GM06990 (cell line): ENCODE measurements around the gene CYP2A13.

Experiments used
- DNase-seq: peaks from one replicate; pipeline ENCODE4 v3.0.0-alpha.2; 2011; ENCODE audit not compliant: insufficient read length; ENCODE audit errors: extremely low read depth
- H3K27me3 ChIP-seq: replicated peaks from 2 replicates; pipeline ENCODE4 v1.6.0; 2011; ENCODE audit warnings: low read length; ENCODE audit not compliant: control insufficient read depth, insufficient read depth
- H3K36me3 ChIP-seq: 2 replicates; pipeline ENCODE4 v1.5.1; 2011; ENCODE audit warnings: low read length; ENCODE audit not compliant: control insufficient read depth, insufficient read depth
- H3K4me3 ChIP-seq: replicated peaks from 2 replicates; pipeline ENCODE4 v1.5.1; 2011; ENCODE audit warnings: low read depth, mild to moderate bottlenecking, control low read depth, low read length
- CTCF ChIP-seq: IDR thresholded peaks from 2 replicates; pipeline ENCODE4 v1.5.1; 2011; ENCODE audit warnings: low read length, control low read depth, mild to moderate bottlenecking, inconsistent platforms; ENCODE audit not compliant: insufficient read depth, poor library complexity, severe bottlenecking

The CYP2A13 gene

GRCh38 chr19:41076286-41076685 lies 12.0 kb upstream of the CYP2A13 start:
- Histone ChIP-seq H3K27me3 (no peaks in the 10 kb centered on the region), H3K4me3 (no peak overlapping the region), H3K36me3 (no peaks in the 10 kb centered on the region)
- no peak for TF ChIP-seq CTCF
- no peak for DNase-seq

DNA sequence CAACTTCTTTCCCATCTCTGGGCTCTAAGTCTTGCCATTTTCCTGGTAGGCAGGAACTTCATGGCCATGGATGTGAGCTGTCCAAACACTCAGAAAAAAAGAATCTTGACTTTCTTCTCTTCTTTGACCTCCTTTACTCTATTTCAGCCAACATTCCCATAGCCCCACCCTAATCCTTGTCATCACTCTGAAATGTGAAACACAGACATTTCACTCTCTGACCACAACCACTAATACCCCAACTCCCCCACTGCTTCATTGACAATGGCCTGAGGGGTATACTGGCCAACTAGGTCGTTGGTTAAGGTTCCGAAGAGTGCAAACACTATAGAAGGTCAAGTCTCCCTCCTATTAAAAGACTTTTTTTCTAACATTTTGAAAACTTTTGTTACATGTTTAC lies 4.7 kb upstream of the CYP2A13 start:
- no peak overlapping the region for H3K4me3 ChIP-seq
- H3K36me3 ChIP-seq: no peaks in the 10 kb centered on the region
- DNase-seq: no peak
- no peak for TF ChIP-seq CTCF
- no peaks in the 10 kb centered on the region for H3K27me3 ChIP-seq

DNA sequence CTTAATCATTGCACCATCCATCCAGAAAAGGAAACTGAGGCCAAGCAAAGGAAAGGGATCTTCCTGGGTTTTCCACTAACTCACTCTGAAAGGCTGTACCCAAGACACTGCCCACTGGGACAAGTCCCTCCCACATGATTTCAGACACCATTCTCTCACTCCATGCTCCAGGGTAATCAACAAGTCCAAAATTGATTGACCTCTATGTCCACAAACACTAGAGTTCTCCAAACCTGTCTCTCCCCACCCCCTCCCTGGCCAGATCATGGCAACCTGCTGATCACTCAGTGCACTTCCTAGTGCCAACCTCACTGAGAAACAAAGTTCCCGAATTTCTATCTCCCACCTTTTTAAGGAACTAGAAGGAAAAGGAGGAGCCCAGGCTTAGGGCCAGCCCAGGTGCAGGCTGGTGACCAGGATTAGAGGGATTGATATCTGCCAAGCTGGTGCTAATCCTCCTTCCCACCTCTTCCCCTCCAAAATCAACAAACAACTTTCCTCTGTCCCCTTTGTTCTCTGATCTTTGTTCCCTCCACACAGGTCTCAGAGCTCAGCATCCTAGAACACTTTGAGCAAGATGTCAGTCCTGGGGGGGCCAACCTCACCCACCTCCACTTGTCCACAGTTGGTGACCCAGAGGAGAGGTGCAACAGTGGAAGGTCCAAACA lies 2.4 kb upstream of the CYP2A13 start:
- H3K4me3 ChIP-seq: no peak overlapping the region
- no peak for TF ChIP-seq CTCF
- DNase-seq: no peak
- no peaks in the 10 kb centered on the region; the same call in 1 of the 2 replicates for H3K27me3 ChIP-seq
- no peaks in the 10 kb centered on the region for H3K36me3 ChIP-seq

DNA sequence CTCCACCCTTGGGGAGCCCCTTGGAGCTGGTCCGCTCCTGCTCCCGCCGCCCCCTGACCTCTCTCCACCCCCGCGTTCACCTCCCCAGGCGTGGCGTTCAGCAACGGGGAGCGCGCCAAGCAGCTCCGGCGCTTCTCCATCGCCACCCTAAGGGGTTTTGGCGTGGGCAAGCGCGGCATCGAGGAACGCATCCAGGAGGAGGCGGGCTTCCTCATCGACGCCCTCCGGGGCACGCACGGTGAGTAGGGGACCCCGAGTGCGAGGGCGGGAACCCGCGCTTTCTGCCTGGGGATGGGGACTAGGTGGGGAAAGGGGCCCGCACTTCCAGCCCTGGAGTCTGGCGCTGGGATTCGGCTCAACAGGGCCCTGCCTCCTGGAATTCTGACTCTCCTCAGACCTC lies 1.7 kb downstream of the CYP2A13 start:
- no peak for TF ChIP-seq CTCF
- DNase-seq: no peak
- Histone ChIP-seq H3K27me3 (no peaks in the 10 kb centered on the region; the same call in none of the 2 replicates), H3K36me3 (no peaks in the 10 kb centered on the region), H3K4me3 (no peak overlapping the region)

GRCh38 chr19:41095703-41096102 lies 7.5 kb downstream of the CYP2A13 start:
- Histone ChIP-seq H3K36me3 (no peaks in the 10 kb centered on the region), H3K27me3 (no peaks in the 10 kb centered on the region; the same call in 1 of the 2 replicates), H3K4me3 (no peak overlapping the region)
- TF ChIP-seq CTCF: no peak
- DNase-seq: no peak

- Histone ChIP-seq H3K36me3 (no peaks in the 10 kb centered on the region), H3K27me3 (no peaks in the 10 kb centered on the region; the same call in 1 of the 2 replicates), H3K4me3 (no peak overlapping the region)
- no peak for TF ChIP-seq CTCF
- DNase-seq: no peak
These were observed 8.1 kb downstream of the CYP2A13 start for GRCh38 chr19:41096353-41096752.
